Skin epidermis (tissue), 12 donors: ENCODE results near the gene SSBP1.

Source experiments
- H3K27ac ChIP-seq, 21 experiments: fragments of 200-600 bp; sonication (generic) in 11 of 21; one replicate each; pipeline ENCODE4 v1.5.0; 2020; ENCODE audit warnings: mild to moderate bottlenecking in 3 of 21, inconsistent platforms in 2 of 21, moderate library complexity in 2 of 21
- H3K4me3 ChIP-seq, 7 experiments: fragments of 200-600 bp; sonication (generic) in 2 of 7; one replicate each; pipeline ENCODE4 v1.5.0; 2020; ENCODE audit warnings: inconsistent platforms in 2 of 7, mild to moderate bottlenecking in 2 of 7, moderate library complexity in 1 of 7

Gene SSBP1

DNA sequence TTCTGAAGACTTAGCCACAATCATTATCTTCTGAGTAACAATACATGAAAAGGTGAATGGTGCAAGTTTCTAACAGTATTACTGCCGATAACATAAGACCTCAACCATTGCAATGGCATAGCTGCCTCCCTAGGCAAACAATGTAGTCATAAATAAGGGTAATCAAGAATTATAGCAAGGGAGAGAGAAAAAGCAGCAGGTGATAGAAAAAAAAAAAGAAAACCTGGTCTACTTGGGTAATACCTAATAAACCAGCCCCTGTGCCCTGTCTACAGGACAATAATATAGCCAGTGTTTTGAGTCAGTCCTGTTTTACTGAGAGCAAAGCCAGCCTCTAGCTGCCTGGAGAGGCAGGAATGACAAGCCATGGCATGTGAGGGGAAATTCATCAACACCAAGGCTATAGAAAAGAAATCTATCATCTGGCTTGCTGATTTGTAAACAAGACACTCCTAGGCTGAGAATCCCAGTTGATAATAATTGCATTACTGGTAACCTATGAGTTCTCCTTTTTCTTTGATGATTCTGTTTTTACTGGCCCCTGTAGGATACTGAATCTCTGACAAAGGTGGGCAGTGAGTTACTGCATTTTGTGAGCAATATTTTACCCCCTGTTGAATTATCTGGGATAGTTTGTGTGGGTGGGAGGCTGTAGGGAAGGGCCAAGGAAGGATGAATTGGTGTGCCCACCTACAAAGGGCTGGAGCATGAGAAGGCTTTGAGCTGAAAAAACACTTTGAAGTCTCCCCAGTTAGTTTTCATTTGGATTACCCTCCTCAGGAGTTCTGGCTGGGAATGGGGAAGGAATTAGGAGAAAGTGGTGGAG is 31.7 kb upstream of the SSBP1 start:
- H3K27ac ChIP-seq = peak overlapping the region in 4 of 21 experiments; percentile 5 to 64 (median 14)

GRCh38 chr7:141708351-141708750 is 29.8 kb upstream of the SSBP1 start, which contains the start of gene WEE2:
WEE2 (plus strand) TSS chr7:141708353; CDS start chr7:141708759, 406 bp downstream.
- Histone ChIP-seq H3K4me3 (no peak within 1 kb of the TSS), H3K27ac (no peak within 1 kb of the TSS)

More for the DNA sequence above, 31.7 kb upstream of the SSBP1 start:
- H3K4me3 ChIP-seq = no peak overlapping the region

DNA sequence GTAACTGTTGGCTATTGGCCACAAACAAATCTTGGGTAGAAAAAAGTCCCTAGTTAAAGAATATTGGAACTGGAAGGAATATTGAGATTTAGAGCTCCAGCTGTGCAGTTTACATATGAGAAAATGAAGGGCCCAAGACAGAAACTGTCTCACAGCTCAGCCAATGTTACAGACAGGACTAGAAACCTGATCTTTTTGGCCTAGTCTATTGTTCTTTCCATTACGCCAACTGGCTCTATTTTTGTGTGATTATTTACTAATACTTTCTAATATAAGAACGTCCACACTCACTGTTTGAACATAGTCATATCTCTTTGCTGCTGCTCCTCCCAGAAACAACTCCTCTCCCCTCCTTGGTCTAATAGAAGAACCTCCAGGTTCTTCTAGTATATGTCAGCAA is 28.8 kb upstream of the SSBP1 start:
- H3K27ac ChIP-seq = no peak overlapping the region
- no peak overlapping the region for H3K4me3 ChIP-seq

- no peak overlapping the region for H3K27ac ChIP-seq
Observed at GRCh38 chr7:141709749-141710148, 28.4 kb upstream of the SSBP1 start.

GRCh38 chr7:141710301-141710700 is 27.9 kb upstream of the SSBP1 start:
- Histone ChIP-seq H3K27ac (no peak overlapping the region), H3K4me3 (no peak overlapping the region)

More at GRCh38 chr7:141709749-141710148, 28.4 kb upstream of the SSBP1 start:
- no peak overlapping the region for H3K4me3 ChIP-seq

GRCh38 chr7:141712603-141713255 is 25.4 kb upstream of the SSBP1 start:
- Histone ChIP-seq H3K27ac (no peak overlapping the region), H3K4me3 (no peak overlapping the region)

DNA sequence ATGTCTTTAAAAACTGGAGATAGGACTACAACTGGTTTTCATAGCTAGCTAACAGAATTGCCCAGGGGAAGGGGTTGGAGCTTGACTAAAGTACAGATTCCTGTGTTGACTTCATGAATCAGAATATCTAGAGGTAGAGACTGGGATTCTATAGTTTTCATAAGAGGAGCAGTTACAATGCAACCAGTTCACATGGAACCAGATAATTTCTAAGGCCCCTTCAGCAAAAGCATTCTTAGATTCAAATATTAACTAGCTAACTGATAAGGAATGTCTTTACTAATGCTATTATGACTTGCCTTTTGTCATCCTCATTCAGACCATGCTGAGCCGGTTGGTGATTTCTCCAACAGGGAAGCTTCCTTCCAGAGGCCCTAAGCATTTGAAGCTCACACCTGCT is 24.3 kb upstream of the SSBP1 start:
- H3K27ac ChIP-seq = no peak overlapping the region
- no peak overlapping the region for H3K4me3 ChIP-seq

GRCh38 chr7:141714571-141714970 is 23.6 kb upstream of the SSBP1 start:
- Histone ChIP-seq H3K4me3 (no peak overlapping the region), H3K27ac (no peak overlapping the region)

DNA sequence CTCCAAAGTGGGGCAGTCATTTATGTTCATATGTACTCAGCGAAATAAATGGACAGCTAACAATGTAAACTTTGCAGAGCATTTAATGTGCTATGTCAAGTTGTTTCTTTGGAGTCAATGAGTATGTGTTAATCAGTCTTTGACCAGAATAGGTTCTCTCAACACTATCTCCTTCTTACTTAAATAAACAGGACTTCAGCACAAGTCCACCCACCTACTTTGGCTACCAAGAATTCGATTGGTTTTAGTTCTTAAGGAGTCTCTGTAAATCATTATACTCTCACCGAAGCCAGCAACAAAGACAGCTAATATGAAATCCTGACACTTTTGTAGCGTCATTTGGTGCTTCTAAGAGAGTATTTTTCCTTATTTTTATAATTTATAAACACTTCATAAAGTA is 23.1 kb upstream of the SSBP1 start:
- Histone ChIP-seq H3K4me3 (no peak overlapping the region), H3K27ac (no peak overlapping the region)

GRCh38 chr7:141715794-141716689 is 22.1 kb upstream of the SSBP1 start:
- Histone ChIP-seq H3K27ac (no peak overlapping the region), H3K4me3 (no peak overlapping the region)

GRCh38 chr7:141717450-141717849 is 20.7 kb upstream of the SSBP1 start:
- H3K27ac ChIP-seq = no peak overlapping the region
- no peak overlapping the region for H3K4me3 ChIP-seq

DNA sequence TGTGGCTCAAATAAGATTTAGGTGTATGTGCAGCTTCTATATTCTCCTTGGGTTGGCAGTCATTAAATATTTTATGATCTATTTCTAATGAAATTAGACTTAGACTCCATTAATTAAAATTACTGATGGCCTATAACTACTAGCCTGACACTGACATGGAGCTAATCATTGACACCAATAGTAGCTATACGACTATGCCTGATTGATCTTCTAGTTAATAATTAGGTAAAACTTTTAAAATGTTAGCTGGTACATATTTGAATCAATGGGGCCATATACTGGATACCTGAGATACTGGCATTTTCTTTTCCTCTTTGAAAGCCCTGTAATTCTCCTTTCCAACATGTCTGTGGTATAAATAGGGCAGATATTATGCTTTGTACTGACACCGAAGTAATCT is 15.6 kb upstream of the SSBP1 start:
- H3K27ac ChIP-seq = no peak overlapping the region

DNA sequence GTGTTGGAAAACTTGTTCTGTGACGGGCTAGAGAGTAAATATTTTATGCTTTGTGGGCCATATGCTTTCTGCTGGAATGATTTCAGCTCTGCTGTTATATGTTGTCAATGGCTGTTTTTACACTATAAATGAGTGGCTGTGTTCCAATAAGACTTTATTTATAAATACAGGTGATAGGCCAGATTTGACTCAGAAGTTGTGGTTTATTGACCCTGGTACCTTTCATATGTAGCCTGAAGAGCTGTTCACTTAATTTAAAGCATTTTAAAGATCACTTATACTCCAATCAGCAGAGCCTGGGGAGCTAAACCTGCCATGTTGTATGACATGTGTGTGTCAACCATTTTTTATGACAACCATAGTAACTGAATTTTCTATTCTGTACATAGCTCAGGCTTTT is 9.1 kb upstream of the SSBP1 start:
- no peak overlapping the region for H3K27ac ChIP-seq
- no peak overlapping the region for H3K4me3 ChIP-seq

More for the DNA sequence above, 15.6 kb upstream of the SSBP1 start:
- no peak overlapping the region for H3K4me3 ChIP-seq

DNA sequence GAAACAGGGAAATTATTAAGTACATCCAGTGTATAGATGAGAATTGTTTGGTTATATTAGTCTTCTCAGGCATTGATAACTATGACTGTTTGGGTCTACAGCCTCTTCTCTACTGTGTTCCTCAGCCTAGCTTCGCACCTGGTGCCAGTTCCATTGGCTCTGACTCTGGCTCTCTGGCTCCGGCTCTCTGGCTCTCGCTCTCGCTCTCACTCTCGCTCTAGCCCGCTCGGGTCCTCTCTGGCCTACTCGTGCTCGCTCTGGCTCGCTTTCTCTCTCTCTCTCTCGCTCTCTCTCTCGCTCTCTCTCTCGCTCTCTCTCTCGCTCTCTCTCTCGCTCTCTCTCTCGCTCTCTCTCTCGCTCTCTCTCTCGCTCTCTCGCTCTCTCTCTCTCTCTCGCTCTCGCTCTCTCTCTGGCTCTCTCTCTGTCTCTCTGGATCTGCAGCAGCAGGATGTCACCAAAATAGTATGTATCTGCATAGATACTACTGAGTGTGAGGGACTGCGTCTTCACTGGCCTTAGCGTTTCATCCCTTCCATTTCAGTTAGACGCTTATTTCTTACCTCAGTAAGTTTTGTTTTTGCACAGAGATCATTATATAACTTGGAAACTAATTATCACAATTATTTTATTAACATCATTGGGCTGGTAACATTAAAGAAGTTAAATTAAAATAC is 6.5 kb upstream of the SSBP1 start:
- H3K27ac ChIP-seq = no peak overlapping the region
- H3K4me3 ChIP-seq = no peak overlapping the region

GRCh38 chr7:141737118-141737835 is 881 bp upstream of the SSBP1 start:
- H3K4me3 ChIP-seq = peak overlapping the region; percentile 50 to 94 (median 77)

GRCh38 chr7:141738592-141739013 is 445 bp downstream of the SSBP1 start:
- Histone ChIP-seq H3K4me3 (peak overlapping the region; percentile 50 to 94 (median 77)), H3K27ac (peak overlapping the region in 20 of 21 experiments; percentile 65 to 93 (median 85))

More at GRCh38 chr7:141737118-141737835, 881 bp upstream of the SSBP1 start:
- peak overlapping the region in 20 of 21 experiments; percentile 66 to 93 (median 85) for H3K27ac ChIP-seq

DNA sequence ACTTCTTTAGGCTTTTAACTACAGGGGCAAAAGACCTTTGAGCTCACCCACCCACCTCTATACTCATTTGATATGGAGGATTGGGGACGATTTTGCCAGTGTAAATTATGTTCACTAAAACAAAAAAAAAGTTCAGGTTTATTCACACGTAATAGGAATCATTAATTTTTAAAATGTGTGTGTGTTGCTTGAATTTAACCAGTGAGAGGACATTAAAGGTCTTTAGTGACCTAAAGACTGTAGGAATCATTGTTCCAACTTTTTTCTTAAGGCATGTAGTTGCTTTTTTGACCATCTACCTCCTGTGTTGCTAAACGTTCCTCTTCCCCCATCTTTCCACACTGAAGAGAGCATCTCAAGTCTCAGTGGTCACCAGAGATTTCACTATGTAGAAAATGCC is 1.1 kb downstream of the SSBP1 start:
- peak overlapping the region in 4 of 21 experiments; percentile 82 to 86 (median 85) for H3K27ac ChIP-seq

GRCh38 chr7:141742229-141742628 is 4.1 kb downstream of the SSBP1 start:
- no peak overlapping the region for H3K27ac ChIP-seq
- no peak overlapping the region for H3K4me3 ChIP-seq

More for the DNA sequence above, 1.1 kb downstream of the SSBP1 start:
- peak overlapping the region in 6 of 7 experiments; percentile 50 to 94 (median 74) for H3K4me3 ChIP-seq

GRCh38 chr7:141744131-141744530 is 6.0 kb downstream of the SSBP1 start:
- H3K27ac ChIP-seq = no peak overlapping the region
- H3K4me3 ChIP-seq = no peak overlapping the region
